Endothelial cell of umbilical vein (primary cell): Measurements from ENCODE around the gene PLA2G4E. TPM values are rescaled to one million over a fixed set of nuclear protein-coding genes. Genes with fewer than 3 reads are reported as not detected.

Experiments
- BruUV-seq: library from RNA; stranded (reverse); fragments of 400-500 nt; replicated peaks from 2 replicates; lab custom pipeline; 2021; lab: Mats Ljungman, UMichigan
- CTCF ChIA-PET: fragments of 300-600, 350-600 bp; sonication (Branson Sonifier 250); formaldehyde crosslinking; loops from one replicate; lab custom pipeline; 2021; ENCODE audit warnings: antibody characterized with exemption, inconsistent platforms; lab: Charles Lee
- POLR2A ChIA-PET: fragments of 300-600, 350-600 bp; sonication (Branson Sonifier 250); formaldehyde crosslinking; loops from one replicate; lab custom pipeline; 2021; ENCODE audit warnings: antibody characterized with exemption, inconsistent platforms; lab: Charles Lee
- DNase-seq: peaks from one replicate; pipeline ENCODE4 v3.0.0-alpha.2; 2011; ENCODE audit warnings: low read depth, low spot score
- FAIRE-seq: peaks from 2 replicates; lab custom pipeline; 2011; peaks lifted over from hg19 to GRCh38; lab: Jason Lieb, UNC
- H2AFZ ChIP-seq: 2 replicates; pipeline ENCODE4 v1.6.0; 2012; ENCODE audit warnings: low read depth, low read length, control low read depth, inconsistent platforms
- H3K27ac ChIP-seq: 2 replicates; pipeline ENCODE4 v1.5.1; 2011; ENCODE audit warnings: low read depth, mild to moderate bottlenecking, control low read depth, low read length, moderate library complexity; ENCODE audit not compliant: insufficient read depth
- H3K27me3 ChIP-seq, 2 experiments: 2 replicates each; pipeline versions ENCODE4 v1.6.0 to v1.6.1; 2011; ENCODE audit warnings: low read length in 2 of 2, mixed read lengths in 1 of 2; ENCODE audit not compliant: control insufficient read depth in 2 of 2, insufficient read depth in 2 of 2
- H3K36me3 ChIP-seq, 2 experiments: 2 replicates in 1 of 2; 3 replicates in 1 of 2; pipeline ENCODE4 v1.5.1; 2011; ENCODE audit warnings: low read length in 2 of 2, mild to moderate bottlenecking in 1 of 2, moderate library complexity in 1 of 2; ENCODE audit not compliant: control insufficient read depth in 2 of 2, insufficient read depth in 2 of 2; ENCODE audit errors: extremely low read depth in 1 of 2
- H3K4me1 ChIP-seq: 3 replicates; pipeline ENCODE4 v1.5.1; 2011; ENCODE audit warnings: mild to moderate bottlenecking, low read length; ENCODE audit not compliant: control insufficient read depth, insufficient read depth; ENCODE audit errors: extremely low read depth
- H3K4me2 ChIP-seq: 2 replicates; pipeline ENCODE4 v1.6.1; 2011; ENCODE audit warnings: low read length, control low read depth, mixed read lengths; ENCODE audit not compliant: insufficient read depth
- H3K4me3 ChIP-seq, 3 experiments: fragments of 200-600 bp in 1 of 3; sonication (generic), shearing (Covaris generic) in 1 of 3; replicated peaks in 1 of 3; 2 replicates each; pipeline ENCODE4 v1.5.1; 2011 to 2016; ENCODE audit warnings: control low read depth in 3 of 3, low read length in 3 of 3, mild to moderate bottlenecking in 2 of 3, inconsistent platforms in 1 of 3, low read depth in 1 of 3, moderate library complexity in 1 of 3; ENCODE audit not compliant: insufficient read depth in 1 of 3
- H3K79me2 ChIP-seq: 2 replicates; pipeline ENCODE4 v1.6.0; 2012; ENCODE audit warnings: low read length, inconsistent platforms; ENCODE audit not compliant: control insufficient read depth, insufficient read depth
- H3K9ac ChIP-seq: replicated peaks from 2 replicates; pipeline ENCODE3; 2011; ENCODE audit warnings: low read length, control low read depth; ENCODE audit not compliant: insufficient read depth; ENCODE audit errors: extremely low read depth
- H3K9me1 ChIP-seq: replicated peaks from 3 replicates; pipeline ENCODE4 v1.6.0; 2011; ENCODE audit warnings: mild to moderate bottlenecking, low read length; ENCODE audit not compliant: control insufficient read depth, insufficient read depth; ENCODE audit errors: extremely low read depth
- H3K9me3 ChIP-seq: replicated peaks from 2 replicates; pipeline ENCODE4 v1.5.1; 2012; ENCODE audit warnings: low read length, inconsistent platforms; ENCODE audit not compliant: control insufficient read depth, insufficient read depth
- H4K20me1 ChIP-seq: replicated peaks from 2 replicates; pipeline ENCODE3; 2011; ENCODE audit warnings: mild to moderate bottlenecking, low read length; ENCODE audit not compliant: control insufficient read depth, insufficient read depth; ENCODE audit errors: extremely low read depth
- CTCF ChIP-seq, 2 donors: IDR thresholded peaks; 1 replicate in 1 of 2; 2 replicates in 1 of 2; pipeline ENCODE4 v1.5.1; 2011; ENCODE audit warnings: low read length in 2 of 2, mild to moderate bottlenecking in 2 of 2, moderate library complexity in 2 of 2, control low read depth in 1 of 2, inconsistent platforms in 1 of 2, low read depth in 1 of 2; ENCODE audit not compliant: insufficient read depth in 1 of 2; ENCODE audit errors: extremely low read depth in 1 of 2
- EZH2 ChIP-seq: IDR thresholded peaks from 2 replicates; pipeline ENCODE4 v1.6.1; 2012; ENCODE audit warnings: borderline replicate concordance, low read depth, mild to moderate bottlenecking, moderate library complexity, low read length, inconsistent platforms; ENCODE audit not compliant: severe bottlenecking
- FOS ChIP-seq: IDR thresholded peaks from 2 replicates; pipeline ENCODE4 v1.6.1; 2011; ENCODE audit warnings: mild to moderate bottlenecking, low read length, moderate library complexity, borderline replicate concordance; ENCODE audit not compliant: insufficient read depth
- GATA2 ChIP-seq: IDR thresholded peaks from 2 replicates; pipeline ENCODE4 v1.7.0; 2011; ENCODE audit warnings: low read depth, mild to moderate bottlenecking, moderate library complexity, mixed read lengths, low read length; ENCODE audit not compliant: insufficient read length, insufficient read depth
- JUN ChIP-seq: IDR thresholded peaks from 2 replicates; pipeline ENCODE4 v1.6.1; 2011; ENCODE audit warnings: borderline replicate concordance, low read depth; ENCODE audit not compliant: insufficient read length, insufficient read depth
- MAX ChIP-seq: IDR thresholded peaks from 2 replicates; pipeline ENCODE4 v1.6.1; 2011; ENCODE audit not compliant: insufficient read depth, insufficient read length
- MYC ChIP-seq: IDR thresholded peaks from one replicate; pipeline ENCODE4 v1.6.1; 2011; ENCODE audit warnings: mild to moderate bottlenecking, low read depth, low read length
- POLR2A ChIP-seq: IDR thresholded peaks from 2 replicates; pipeline ENCODE4 v1.6.1; 2012; ENCODE audit warnings: low read depth, mild to moderate bottlenecking, control low read depth, low read length
- POLR2AphosphoS5 ChIP-seq: IDR thresholded peaks from 2 replicates; pipeline ENCODE4 v1.6.1; 2012; ENCODE audit warnings: low read depth, mild to moderate bottlenecking, control low read depth, low read length, moderate library complexity; ENCODE audit not compliant: insufficient read depth
- dilution Hi-C: fragments of 300-500 bp; cut with MboI; formaldehyde crosslinking; loops from one replicate; pipeline ENCODE4 v1.15.0; 2019; ENCODE audit warnings: low sequenced_read_pairs; ENCODE audit not compliant: extremely low pct_ligation_motif_present
- intact Hi-C: fragments of 100-400 bp; cut with micrococcal nuclease; formaldehyde crosslinking; loops from one replicate; pipeline ENCODE4 v1.10.0; 2022
- polyA plus RNA-seq, 4 experiments: library from polyadenylated mRNA; depleted of rRNA in 3 of 4; stranded (reverse) in 3 of 4; unstranded in 1 of 4; fragments of >200 nt; gene quantifications; 2 replicates each; pipeline versions ENCODE4 v1.2.1 to v1.2.3, GENCODE V29; 2011 to 2012; ENCODE audit warnings: missing spikeins in 1 of 4
- total RNA-seq: library from RNA; stranded (reverse); gene quantifications from 2 replicates; pipeline ENCODE4 v1.2.3, GENCODE V29; 2021

The PLA2G4E gene
- total and polyA plus RNA-seq, 2 donors (not counting 3 experiments of a cell fraction or from before 2014, with no cell fraction given): not detected

GRCh38 chr15:41932511-41933289, 88.1 kb downstream of the PLA2G4E start:
- no peak overlapping the region for H3K4me3 ChIP-seq
- no peak for FAIRE-seq
- peaks cover 77% of the 10 kb centered on the region for H3K79me2 ChIP-seq
- no peak overlapping the region for H2AFZ ChIP-seq
- dilution Hi-C loops: no loop called here
- peaks cover 5 to 8% of the 10 kb centered on the region in 2 experiments for H3K36me3 ChIP-seq
- no peak for DNase-seq
- no peaks in the 10 kb centered on the region for H4K20me1 ChIP-seq
- no peaks in the 10 kb centered on the region for H3K27me3 ChIP-seq
- POLR2A ChIA-PET: interaction anchor here (0.8 kb wide), 1 partner anchor 35 kb away, joined by 4 read pairs; no protein-coding TSS in a partner anchor
- no peaks in the 10 kb centered on the region for H3K9me3 ChIP-seq
- CTCF ChIA-PET: interaction anchor here (1.3 to 2.8 kb wide), 3 partner anchors 28 to 57 kb away, joined by 3 to 12 read pairs (median 3); partner anchors contain the start of gene EHD4
- no TSS peak for BruUV-seq
- no peak overlapping the region for H3K4me2 ChIP-seq
- peaks cover 93% of the 10 kb centered on the region for H3K4me1 ChIP-seq
- intact Hi-C loops: no loop called here
- peak overlapping the region; percentile 75 for H3K9ac ChIP-seq
- TF ChIP-seq MAX: no peak
- peak overlapping the region; percentile 99 for H3K27ac ChIP-seq
- no peaks in the 10 kb centered on the region for H3K9me1 ChIP-seq

GRCh38 chr15:41932101-41932500, 88.7 kb downstream of the PLA2G4E start:
- H3K4me1 ChIP-seq: peaks cover 93% of the 10 kb centered on the region
- POLR2A ChIA-PET: no interaction called here
- H3K27me3 ChIP-seq: no peaks in the 10 kb centered on the region
- H3K9me1 ChIP-seq: no peaks in the 10 kb centered on the region
- no peak overlapping the region for H3K9ac ChIP-seq
- no peak overlapping the region for H3K4me2 ChIP-seq
- peaks cover 5 to 8% of the 10 kb centered on the region in 2 experiments for H3K36me3 ChIP-seq
- TF ChIP-seq EZH2: no peak
- no peak for TF ChIP-seq CTCF (IDR thresholded peaks at IDR 0.05; ENCODE audit: extremely low read depth in 1 of 2, insufficient read depth in 1 of 2, low read depth in 1 of 2, low read length in 2 of 2)
- TF ChIP-seq GATA2: no peak
- TF ChIP-seq FOS: no peak
- no peak for TF ChIP-seq MYC
- TF ChIP-seq JUN: no peak
- TF ChIP-seq POLR2AphosphoS5: no peak
- TF ChIP-seq POLR2A: no peak
- no peak for TF ChIP-seq MAX
- dilution Hi-C loops (no loop called here), intact Hi-C loops (no loop called here)
- no peaks in the 10 kb centered on the region for H4K20me1 ChIP-seq
- CTCF ChIA-PET: interaction anchor here (1.3 to 3.3 kb wide), 3 partner anchors 27 to 40 kb away, joined by 3 to 21 read pairs (median 12); partner anchors contain the start of gene EHD4
- FAIRE-seq: no peak
- no peak overlapping the region for H2AFZ ChIP-seq
- peaks cover 83% of the 10 kb centered on the region for H3K79me2 ChIP-seq
- H3K4me3 ChIP-seq: no peak overlapping the region
- peak overlapping the region; percentile 22 for H3K27ac ChIP-seq
- BruUV-seq: no TSS peak
- no peak for DNase-seq
- H3K9me3 ChIP-seq: no peaks in the 10 kb centered on the region
